K562 (cell line): Measurements from ENCODE around the gene SLCO2B1. TPM values are rescaled to one million over a fixed set of nuclear protein-coding genes. Genes with fewer than 3 reads are reported as not detected.

Experiments used
- ATAC-seq: fragments of 200-7000 bp; cut with Tn5 transposase; 3 replicates; pipeline ENCODE4 v1.9.1; 2020; ENCODE audit warnings: moderate library complexity
- BruUV-seq: library from RNA; stranded (reverse); fragments of 400-500 nt; replicated peaks from 2 replicates; lab custom pipeline; 2021; lab: Mats Ljungman, UMichigan
- CTCF ChIA-PET: fragments of 300-600 bp; formaldehyde crosslinking; extraction: SDS; loops from one replicate; lab custom pipeline; 2021; ENCODE audit warnings: low intra/inter-chr PET ratio; lab: Yijun Ruan, JAX
- POLR2A ChIA-PET: fragments of 300-600, 350-650 bp; sonication (Branson Sonifier 250); formaldehyde crosslinking; extraction: SDS; loops from one replicate; lab custom pipeline; 2021; ENCODE audit warnings: antibody characterized with exemption, inconsistent platforms; lab: Yijun Ruan, JAX
- DNase-seq, 4 experiments: peaks; one replicate each; pipeline versions ENCODE4 v3.0.0 to v3.0.0-alpha.2; 2011 to 2018; ENCODE audit warnings: low spot score in 3 of 4, mixed read lengths in 3 of 4; ENCODE audit errors: extremely low read depth in 1 of 4
- FAIRE-seq: peaks from 2 replicates; lab custom pipeline; 2011; peaks lifted over from hg19 to GRCh38; lab: Jason Lieb, UNC
- H2AFZ ChIP-seq: 2 replicates; pipeline ENCODE4 v1.6.0; 2011; ENCODE audit warnings: low read depth, low read length, control low read depth, inconsistent platforms
- H3K27ac ChIP-seq: fragments of 200-600 bp; 3 replicates; pipeline ENCODE4 v1.8.0; 2011; ENCODE audit warnings: low read depth, mild to moderate bottlenecking, control low read depth, inconsistent platforms, low read length, moderate library complexity, mixed read lengths; ENCODE audit errors: extremely low read depth
- H3K27me3 ChIP-seq, 2 experiments: fragments of 300-600 bp in 1 of 2; 2 replicates in 1 of 2; 3 replicates in 1 of 2; pipeline versions ENCODE4 v1.6.0 to v1.8.0; 2011; ENCODE audit warnings: inconsistent platforms in 2 of 2, low read length in 2 of 2, mild to moderate bottlenecking in 1 of 2, mixed read lengths in 1 of 2, moderate library complexity in 1 of 2; ENCODE audit not compliant: control insufficient read depth in 2 of 2, insufficient read depth in 2 of 2
- H3K36me3 ChIP-seq: fragments of 300-600 bp; 3 replicates; pipeline ENCODE4 v1.8.0; 2011; ENCODE audit warnings: mild to moderate bottlenecking, low read length, inconsistent platforms; ENCODE audit not compliant: control insufficient read depth, insufficient read depth
- H3K4me1 ChIP-seq, 2 experiments: fragments of 200-600 bp in 1 of 2; replicated peaks in 1 of 2; 2 replicates in 1 of 2; 3 replicates in 1 of 2; pipeline versions ENCODE4 v1.5.1 to v1.8.0; 2011; ENCODE audit warnings: inconsistent platforms in 2 of 2, low read length in 2 of 2, mild to moderate bottlenecking in 1 of 2, mixed read lengths in 1 of 2, moderate library complexity in 1 of 2; ENCODE audit not compliant: control insufficient read depth in 2 of 2, insufficient read depth in 2 of 2
- H3K4me2 ChIP-seq: 2 replicates; pipeline ENCODE4 v1.6.1; 2011; ENCODE audit warnings: low read length, control low read depth, inconsistent platforms, mixed read lengths; ENCODE audit not compliant: insufficient read depth
- H3K4me3 ChIP-seq: fragments of 200-600 bp; sonication (generic), shearing (Covaris generic); 2 replicates; pipeline ENCODE4 v1.5.1; 2016; ENCODE audit warnings: control low read depth, inconsistent platforms
- H3K79me2 ChIP-seq: fragments of 200-600 bp; 3 replicates; pipeline ENCODE4 v1.8.0; 2011; ENCODE audit warnings: low read length, inconsistent platforms; ENCODE audit not compliant: control insufficient read depth, insufficient read depth
- H3K9ac ChIP-seq, 2 experiments: 2 replicates each; pipeline versions ENCODE4 v1.6.0 to v1.6.1; 2011; ENCODE audit warnings: low read depth in 2 of 2, low read length in 2 of 2, control low read depth in 1 of 2, inconsistent platforms in 1 of 2, mild to moderate bottlenecking in 1 of 2, mixed read lengths in 1 of 2; ENCODE audit not compliant: insufficient read depth in 1 of 2
- H3K9me1 ChIP-seq: one replicate; pipeline ENCODE4 v1.6.0; 2011; ENCODE audit warnings: inconsistent platforms, mild to moderate bottlenecking, low read length, moderate library complexity; ENCODE audit not compliant: control insufficient read depth, insufficient read depth
- H3K9me3 ChIP-seq: replicated peaks from 2 replicates; pipeline ENCODE4 v1.5.1; 2011; ENCODE audit warnings: low read depth, low read length, inconsistent platforms; ENCODE audit not compliant: control insufficient read depth, insufficient read depth
- H4K20me1 ChIP-seq: replicated peaks from 2 replicates; pipeline ENCODE4 v1.6.1; 2011; ENCODE audit warnings: low read length, inconsistent platforms, mixed read lengths; ENCODE audit not compliant: control insufficient read depth, insufficient read depth
- CBX2 ChIP-seq: fragments of 200-600 bp; sonication (generic); IDR thresholded peaks from one replicate; pipeline ENCODE4 v1.6.1; 2012; ENCODE audit warnings: mild to moderate bottlenecking, low read length, inconsistent platforms; ENCODE audit not compliant: insufficient read depth, poor library complexity, severe bottlenecking
- JUND ChIP-seq, 2 experiments: IDR thresholded peaks; 2 replicates in 1 of 2; 3 replicates in 1 of 2; pipeline ENCODE4 v1.6.1; 2011; ENCODE audit warnings: borderline replicate concordance in 2 of 2, low read depth in 2 of 2, low read length in 2 of 2, improper control_type of control experiment in 1 of 2, missing biosample characterization in 1 of 2, missing genetic modification characterization in 1 of 2, missing genetic modification reagents in 1 of 2
- KLF16 ChIP-seq: IDR thresholded peaks from 2 replicates; pipeline ENCODE4 v1.6.1; 2016; ENCODE audit warnings: antibody characterized with exemption
- LCOR ChIP-seq: sonication (generic); formaldehyde crosslinking; IDR thresholded peaks from 2 replicates; pipeline ENCODE4 v1.8.0; 2022; ENCODE audit warnings: mild to moderate bottlenecking, missing genetic modification reagents
- MEIS2 ChIP-seq: fragments of 450-650 bp; IDR thresholded peaks from 2 replicates; pipeline ENCODE4 v1.6.1; 2014; ENCODE audit warnings: mild to moderate bottlenecking; ENCODE audit not compliant: partially characterized antibody
- NRF1 ChIP-seq, 2 experiments: fragments of 450-650 bp; IDR thresholded peaks in 1 of 2; conservative IDR thresholded peaks in 1 of 2; 2 replicates each; pipeline ENCODE4 v1.6.1; 2014; ENCODE audit warnings: mild to moderate bottlenecking in 2 of 2
- ZBTB7A ChIP-seq: IDR thresholded peaks from 2 replicates; pipeline ENCODE4 v1.6.1; 2011; ENCODE audit warnings: low read depth, mild to moderate bottlenecking, low read length, moderate library complexity, borderline replicate concordance; ENCODE audit not compliant: control insufficient read depth
- ZNF134 ChIP-seq: fragments of 250-450 bp; sonication (Bioruptor Pico); conservative IDR thresholded peaks from 2 replicates; pipeline ENCODE4 v1.4.0; 2020
- ZNF175 ChIP-seq: fragments of 200-800 bp; sonication (Bioruptor generic); IDR thresholded peaks from 2 replicates; pipeline ENCODE4 v1.6.1; 2016; ENCODE audit warnings: low read depth, mild to moderate bottlenecking, missing genetic modification characterization, missing compliant biosample characterization
- WGBS: fragments of 100-300 bp; shearing (Covaris generic); methylation state at CpG from one replicate; pipeline ENCODE4 v1.1.6; 2016; ENCODE audit warnings: low coverage, mixed read lengths; ENCODE audit not compliant: insufficient coverage; ENCODE audit errors: missing lambda C conversion rate; 5-methylcytosine and 5-hydroxymethylcytosine counted together
- in situ Hi-C: fragments of 300-500 bp; cut with MboI; formaldehyde crosslinking; loops from 4 replicates; pipeline ENCODE4 v1.15.0; 2018; ENCODE audit warnings: inconsistent platforms, mixed read lengths
- intact Hi-C: fragments of 100-400 bp; cut with micrococcal nuclease; formaldehyde crosslinking; loops from 2 replicates; pipeline ENCODE4 v1.14.2; 2022
- polyA plus RNA-seq, 8 experiments: library from polyadenylated mRNA; depleted of rRNA in 4 of 8; stranded (reverse) in 5 of 8; unstranded in 3 of 8; fragments of >200 nt; fragmentation: Nextera tagmentation in 2 of 8; fragmentation: Illumina TruSeq in 1 of 8; extraction: Ambion mirVana in 2 of 8; extraction: Trizol in 1 of 8; gene quantifications; 2 replicates each; pipeline versions ENCODE4 v1.2.1 to v1.2.3, GENCODE V29; 2011 to 2014; ENCODE audit warnings: inconsistent platforms in 1 of 8, missing spikeins in 1 of 8
- total RNA-seq, 7 experiments: library from RNA; depleted of rRNA in 6 of 7; stranded (reverse); fragments of >200 nt in 6 of 7; fragmentation: Illumina TruSeq in 2 of 7; extraction: Trizol in 2 of 7; gene quantifications; 2 replicates each; pipeline versions ENCODE4 v1.2.1 to v1.2.3, GENCODE V29; 2011 to 2021; ENCODE audit warnings: low replicate concordance in 1 of 7
- TF ChIP-seq, protein P1 (sequence below): fragments of 250-450 bp; sonication (Bioruptor Pico); IDR thresholded peaks from 2 replicates; pipeline ENCODE4 v1.5.0; 2021
- TF ChIP-seq, protein P2 (sequence below): fragments of 250-450 bp; sonication (Bioruptor Pico); IDR thresholded peaks from 2 replicates; pipeline ENCODE4 v1.9.0; 2021; ENCODE audit warnings: mild to moderate bottlenecking
- TF ChIP-seq, protein P3 (sequence below), 2 experiments: fragments of 450-650 bp in 1 of 2; sonication (generic) in 1 of 2; formaldehyde crosslinking in 1 of 2; IDR thresholded peaks in 1 of 2; conservative IDR thresholded peaks in 1 of 2; 2 replicates each; pipeline versions ENCODE4 v1.6.1 to v1.8.1; 2016 to 2023; ENCODE audit warnings: mild to moderate bottlenecking in 2 of 2, moderate library complexity in 2 of 2, inconsistent platforms in 1 of 2, missing genetic modification reagents in 1 of 2
- TF ChIP-seq, protein P4 (sequence below): sonication (generic); formaldehyde crosslinking; IDR thresholded peaks from 2 replicates; pipeline ENCODE4 v1.8.1; 2023; ENCODE audit warnings: mild to moderate bottlenecking, missing genetic modification reagents

The SLCO2B1 gene
- total and polyA plus RNA-seq, 9 of the 15 experiments (the other 6 are each of a cell fraction or from before 2014, with no cell fraction given), result 0.70 to 14.7 (median 7.6) TPM

DNA sequence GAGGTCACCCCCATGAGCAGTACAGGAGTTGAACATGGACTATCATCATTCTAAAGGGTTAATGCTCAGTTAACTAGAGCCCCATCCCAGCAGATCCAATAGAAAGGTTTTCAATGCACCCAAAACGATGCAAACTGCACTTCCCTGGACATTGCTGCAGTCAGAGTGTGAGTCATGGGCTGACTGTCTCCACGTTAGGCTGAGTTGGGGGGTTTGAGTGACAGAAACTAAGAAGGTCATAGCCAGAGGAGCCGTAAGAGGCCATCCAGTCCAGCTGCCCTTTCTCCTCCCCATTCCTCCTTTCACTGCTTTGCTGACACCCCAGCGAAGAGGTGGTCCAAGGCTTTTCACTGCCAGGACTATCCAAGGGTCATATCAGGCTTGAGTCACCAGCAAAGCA lies 43.7 kb upstream of the SLCO2B1 start:
- peak overlapping the region; percentile 28; the same call in 1 of the 2 replicates for H2AFZ ChIP-seq
- H3K9me3 ChIP-seq, result peaks cover 9% of the 10 kb centered on the region
- H3K4me2 ChIP-seq, result no peak overlapping the region
- H3K36me3 ChIP-seq, result peaks cover 10% of the 10 kb centered on the region; the same call in 2 of the 3 replicates
- H3K27me3 ChIP-seq, result no peaks in the 10 kb centered on the region
- H3K27ac ChIP-seq, result peak overlapping the region; percentile 38; the same call in 2 of the 3 replicates
- no peaks in the 10 kb centered on the region for H4K20me1 ChIP-seq
- H3K9ac ChIP-seq, result no peak overlapping the region
- peak; percentile 75 for FAIRE-seq
- peak in 1 of 4 experiments; percentile 64 for DNase-seq
- peaks cover 17 to 22% of the 10 kb centered on the region in 2 experiments; a peak in 4 of 5 replicates for H3K4me1 ChIP-seq
- no peaks in the 10 kb centered on the region for H3K9me1 ChIP-seq
- ChIA-PET POLR2A (no interaction called here), CTCF (no interaction called here)
- WGBS, result 30% methylated on average over 4 of the region's 4 CpGs
- ATAC-seq, result peak; percentile 18; the same call in 1 of the 3 replicates
- no TSS peak for BruUV-seq
- in situ Hi-C loops, result no loop called here
- no peak overlapping the region for H3K4me3 ChIP-seq
- peaks cover 37% of the 10 kb centered on the region for H3K79me2 ChIP-seq
- intact Hi-C loops, result loop anchor here (5.0 kb wide), 1 partner anchor 35 kb away; no protein-coding TSS in a partner anchor
- TF ChIP-seq ZNF175 (no peak), NRF1 (conservative IDR thresholded peaks at IDR 0.05 in 1 of 2, IDR thresholded peaks at IDR 0.05 in 1 of 2) (0 out of 4 replicates have a peak, but pooled peaks of 1 of the 2 experiments have one; percentile 29), LCOR (CRISPR knock-in tag) (no peak), CBX2 (no peak), ZNF134 (CRISPR knock-in tag) (no peak), ZBTB7A (0 out of 2 replicates have a peak, but pooled peaks have one; percentile 15), KLF16 (no peak), JUND (IDR thresholded peaks at IDR 0.05; ENCODE audit: borderline replicate concordance, low read depth, low read length) (peak; percentile 51), JUND (tag; IDR thresholded peaks at IDR 0.05; ENCODE audit: borderline replicate concordance, low read depth, low read length) (peak; percentile 17; the same call in 1 of the 3 replicates), MEIS2 (peak; percentile 62)
- TF ChIP-seq, protein P1, sequence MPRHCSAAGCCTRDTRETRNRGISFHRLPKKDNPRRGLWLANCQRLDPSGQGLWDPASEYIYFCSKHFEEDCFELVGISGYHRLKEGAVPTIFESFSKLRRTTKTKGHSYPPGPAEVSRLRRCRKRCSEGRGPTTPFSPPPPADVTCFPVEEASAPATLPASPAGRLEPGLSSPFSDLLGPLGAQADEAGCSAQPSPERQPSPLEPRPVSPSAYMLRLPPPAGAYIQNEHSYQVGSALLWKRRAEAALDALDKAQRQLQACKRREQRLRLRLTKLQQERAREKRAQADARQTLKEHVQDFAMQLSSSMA (CRISPR knock-in tag), result no peak
- TF ChIP-seq, protein P2, sequence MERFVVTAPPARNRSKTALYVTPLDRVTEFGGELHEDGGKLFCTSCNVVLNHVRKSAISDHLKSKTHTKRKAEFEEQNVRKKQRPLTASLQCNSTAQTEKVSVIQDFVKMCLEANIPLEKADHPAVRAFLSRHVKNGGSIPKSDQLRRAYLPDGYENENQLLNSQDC (CRISPR knock-in tag), result no peak
- TF ChIP-seq, protein P3, sequence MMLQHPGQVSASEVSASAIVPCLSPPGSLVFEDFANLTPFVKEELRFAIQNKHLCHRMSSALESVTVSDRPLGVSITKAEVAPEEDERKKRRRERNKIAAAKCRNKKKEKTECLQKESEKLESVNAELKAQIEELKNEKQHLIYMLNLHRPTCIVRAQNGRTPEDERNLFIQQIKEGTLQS (IDR thresholded peaks at IDR 0.05), result peak; percentile 66
- TF ChIP-seq, protein P3 (CRISPR knock-in tag; conservative IDR thresholded peaks at IDR 0.05), result no peak
- TF ChIP-seq, protein P4, sequence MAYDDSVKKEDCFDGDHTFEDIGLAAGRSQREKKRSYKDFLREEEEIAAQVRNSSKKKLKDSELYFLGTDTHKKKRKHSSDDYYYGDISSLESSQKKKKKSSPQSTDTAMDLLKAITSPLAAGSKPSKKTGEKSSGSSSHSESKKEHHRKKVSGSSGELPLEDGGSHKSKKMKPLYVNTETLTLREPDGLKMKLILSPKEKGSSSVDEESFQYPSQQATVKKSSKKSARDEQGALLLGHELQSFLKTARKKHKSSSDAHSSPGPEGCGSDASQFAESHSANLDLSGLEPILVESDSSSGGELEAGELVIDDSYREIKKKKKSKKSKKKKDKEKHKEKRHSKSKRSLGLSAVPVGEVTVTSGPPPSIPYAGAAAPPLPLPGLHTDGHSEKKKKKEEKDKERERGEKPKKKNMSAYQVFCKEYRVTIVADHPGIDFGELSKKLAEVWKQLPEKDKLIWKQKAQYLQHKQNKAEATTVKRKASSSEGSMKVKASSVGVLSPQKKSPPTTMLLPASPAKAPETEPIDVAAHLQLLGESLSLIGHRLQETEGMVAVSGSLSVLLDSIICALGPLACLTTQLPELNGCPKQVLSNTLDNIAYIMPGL (CRISPR knock-in tag), result no peak
